Astrocyte of the hippocampus (primary cell): ENCODE results near the gene SPDYE16.
"Not testable (repeated sequence)": the region's sequence is repeated elsewhere in the genome, so short reads cannot be mapped to it uniquely, and the experiment has no call there.

Source experiments
- DNase-seq: peaks from one replicate; pipeline ENCODE4 v3.0.0; 2011; ENCODE audit warnings: low read depth, low spot score

The SPDYE16 gene

DNA sequence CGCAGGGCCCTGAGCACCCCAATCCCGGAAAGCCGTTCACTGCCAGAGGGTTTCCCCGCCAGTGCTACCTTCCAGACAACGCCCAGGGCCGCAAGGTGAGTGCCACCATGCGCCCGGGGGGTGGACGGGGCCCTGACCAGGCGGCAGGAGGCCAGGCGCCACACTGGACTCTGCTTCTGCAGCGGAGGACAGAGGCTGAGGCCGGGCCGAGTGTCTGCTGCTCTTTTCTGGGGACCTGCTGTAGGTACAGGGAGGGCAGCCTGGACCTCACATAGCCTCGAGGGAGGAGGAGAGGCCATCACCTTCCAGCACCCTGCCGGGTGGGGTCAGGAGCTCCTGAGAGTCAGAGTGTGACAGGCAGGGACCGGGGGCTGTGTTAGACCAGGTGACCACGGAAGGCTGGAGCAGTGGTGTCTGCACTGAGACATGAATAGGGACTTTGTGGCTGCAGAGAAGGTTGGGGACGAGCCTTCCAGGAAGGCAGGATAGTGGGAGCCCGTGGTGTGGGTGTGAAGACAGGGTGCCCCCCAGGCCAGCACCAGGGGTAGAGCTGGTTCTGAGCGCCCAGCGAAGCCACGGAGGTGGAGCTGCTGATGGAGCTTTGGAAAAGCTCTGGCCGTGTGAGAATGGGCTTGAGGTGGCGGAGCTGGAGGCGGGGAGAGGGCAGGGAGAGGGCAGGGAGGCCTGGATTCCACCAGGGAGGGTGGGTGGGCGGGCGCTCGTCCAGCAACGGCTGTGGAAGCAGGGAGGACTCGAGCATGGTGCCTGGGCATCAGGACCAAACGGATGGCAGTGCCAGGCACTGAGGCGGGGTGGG is 38.5 kb downstream of the SPDYE16 start:
- DNase-seq, result not testable (repeated sequence)

DNA sequence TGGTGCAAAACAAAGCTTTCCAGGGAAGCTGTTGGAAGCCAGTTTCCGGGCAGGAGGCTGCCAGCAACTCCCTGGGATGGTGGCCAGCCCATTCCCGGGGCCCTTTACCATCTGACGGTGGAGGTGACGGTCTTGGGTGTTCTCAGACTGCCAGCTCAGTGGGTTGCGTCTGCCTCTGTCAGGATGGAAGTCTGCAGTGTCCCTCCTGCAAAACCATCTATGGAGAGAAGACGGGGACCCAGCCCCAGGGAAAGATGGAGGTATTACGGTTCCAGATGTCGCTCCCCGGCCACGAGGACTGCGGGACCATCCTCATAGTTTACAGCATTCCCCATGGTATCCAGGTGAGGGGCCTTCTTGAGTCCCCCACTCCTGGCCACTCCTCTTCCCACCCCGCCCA is 39.9 kb downstream of the SPDYE16 start:
- not testable (repeated sequence) for DNase-seq

DNA sequence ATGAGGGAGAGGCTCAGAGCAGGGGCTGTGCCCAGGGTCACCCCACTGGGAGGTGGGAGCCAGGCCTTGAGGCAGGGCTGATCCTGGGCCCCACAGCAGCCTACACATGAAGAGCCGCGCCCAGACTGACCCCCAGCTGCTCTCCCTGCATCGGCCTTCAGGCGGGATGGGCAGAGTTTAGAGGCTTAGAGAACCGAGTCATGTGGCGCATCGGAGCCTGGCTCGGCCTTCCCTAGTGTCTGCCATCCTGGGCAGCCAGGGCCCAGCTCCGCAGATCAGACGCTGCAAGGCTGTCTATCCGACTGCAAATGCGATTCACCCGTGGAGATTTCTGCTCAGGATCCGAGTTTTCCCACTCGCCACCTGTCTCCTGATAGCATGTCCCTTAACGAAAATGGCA is 40.3 kb downstream of the SPDYE16 start:
- not testable (repeated sequence) for DNase-seq

DNA sequence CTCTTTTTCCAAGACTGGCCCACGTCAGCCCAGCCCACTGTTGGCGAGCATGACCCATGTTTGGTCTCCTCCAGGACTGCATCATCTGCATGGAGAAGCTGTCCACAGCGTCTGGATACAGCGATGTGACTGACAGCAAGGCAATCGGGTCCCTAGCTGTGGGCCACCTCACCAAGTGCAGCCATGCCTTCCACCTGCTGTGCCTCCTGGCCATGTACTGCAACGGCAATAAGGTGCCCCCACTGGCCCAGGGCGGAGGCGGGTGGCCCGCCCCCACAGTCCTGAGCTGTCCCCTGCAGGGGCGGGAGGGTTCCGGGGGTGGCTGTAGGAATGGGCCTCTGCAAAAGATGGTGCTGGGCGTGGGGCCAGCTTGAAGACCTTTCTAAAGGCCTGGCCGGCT is 40.9 kb downstream of the SPDYE16 start:
- not testable (repeated sequence) for DNase-seq

DNA sequence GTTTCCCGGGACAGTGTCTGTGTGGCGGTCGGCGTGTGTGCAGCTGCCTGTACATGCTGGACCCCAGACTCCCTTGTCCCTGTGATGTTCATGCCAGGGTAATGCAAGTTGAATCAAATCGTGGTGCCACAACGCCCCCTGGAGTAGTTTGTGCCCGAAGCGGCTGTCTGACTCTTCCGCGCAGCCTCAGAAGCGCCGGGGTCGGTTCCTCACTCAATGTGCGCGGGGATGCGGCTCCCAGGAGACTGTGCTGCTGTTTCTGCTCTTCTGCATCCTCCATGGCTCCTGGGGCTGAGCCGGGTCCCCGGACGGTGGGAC is 43.2 kb downstream of the SPDYE16 start:
- not testable (repeated sequence) for DNase-seq

DNA sequence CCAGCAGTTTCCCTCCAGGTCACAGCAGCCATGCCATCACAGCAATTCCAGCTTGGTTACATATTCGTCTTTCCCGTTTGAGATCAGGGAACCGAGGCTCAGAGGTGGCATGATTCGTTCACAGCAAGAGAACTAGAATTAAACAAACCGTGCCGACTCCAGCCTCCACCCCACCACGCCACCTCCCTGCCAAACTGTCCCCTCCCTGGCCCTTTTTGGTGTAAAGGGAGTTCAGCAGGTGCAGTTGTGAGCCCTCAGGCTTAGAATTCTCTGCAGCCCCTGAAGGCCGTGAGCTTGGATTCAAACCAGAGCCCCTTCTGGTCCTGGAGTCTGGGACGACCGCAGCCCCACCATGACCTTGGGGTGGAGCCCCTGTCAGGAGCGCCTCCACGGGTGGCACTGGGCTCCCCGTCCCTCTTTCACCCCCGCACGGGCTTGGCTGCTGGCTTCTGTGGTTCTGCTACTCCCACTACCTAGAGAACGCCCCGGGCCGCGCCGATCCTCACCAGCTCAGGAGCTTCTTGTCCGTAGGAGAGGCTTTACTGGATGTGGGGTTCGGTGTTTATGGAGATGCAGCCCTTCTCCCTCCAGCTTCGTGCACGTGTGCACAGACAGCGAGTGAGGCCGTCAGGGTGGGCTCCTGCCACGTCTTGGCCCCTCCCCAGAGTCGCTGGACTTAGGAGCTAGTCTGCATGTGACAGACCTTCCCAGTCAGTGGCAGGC is 43.7 kb downstream of the SPDYE16 start:
- DNase-seq, result not testable (repeated sequence)

DNA sequence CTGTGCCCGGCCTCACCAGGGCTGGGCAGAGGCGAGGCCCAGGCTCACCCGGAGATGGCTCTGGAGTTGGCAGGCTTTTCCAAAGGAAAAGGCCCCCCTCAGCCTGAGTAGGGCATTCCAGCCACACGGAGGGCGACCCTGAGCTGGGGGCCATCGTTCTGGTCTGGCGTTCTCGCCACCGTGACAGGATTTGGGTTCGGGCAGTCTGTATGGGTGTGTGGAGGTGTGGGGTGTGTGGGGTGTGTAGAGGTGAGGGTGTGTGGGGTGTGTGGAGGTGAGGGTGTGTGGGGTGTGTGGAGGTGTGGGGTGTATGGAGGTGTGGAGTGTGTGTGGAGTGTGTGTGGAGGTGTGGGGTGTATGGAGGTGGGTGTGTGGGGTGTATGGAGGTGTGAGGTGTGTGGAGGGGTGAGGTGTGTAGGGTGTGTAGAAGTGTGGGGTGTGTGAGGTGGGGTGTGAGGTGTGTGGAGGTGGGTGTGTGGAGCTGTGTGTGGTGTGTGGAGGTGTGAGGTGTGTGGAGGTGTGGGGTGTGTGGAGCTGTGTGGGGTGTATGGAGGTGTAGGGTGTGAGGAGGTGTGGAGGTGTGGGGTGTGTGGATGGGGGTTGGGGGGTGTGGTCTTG is 44.4 kb downstream of the SPDYE16 start:
- DNase-seq, result not testable (repeated sequence)

DNA sequence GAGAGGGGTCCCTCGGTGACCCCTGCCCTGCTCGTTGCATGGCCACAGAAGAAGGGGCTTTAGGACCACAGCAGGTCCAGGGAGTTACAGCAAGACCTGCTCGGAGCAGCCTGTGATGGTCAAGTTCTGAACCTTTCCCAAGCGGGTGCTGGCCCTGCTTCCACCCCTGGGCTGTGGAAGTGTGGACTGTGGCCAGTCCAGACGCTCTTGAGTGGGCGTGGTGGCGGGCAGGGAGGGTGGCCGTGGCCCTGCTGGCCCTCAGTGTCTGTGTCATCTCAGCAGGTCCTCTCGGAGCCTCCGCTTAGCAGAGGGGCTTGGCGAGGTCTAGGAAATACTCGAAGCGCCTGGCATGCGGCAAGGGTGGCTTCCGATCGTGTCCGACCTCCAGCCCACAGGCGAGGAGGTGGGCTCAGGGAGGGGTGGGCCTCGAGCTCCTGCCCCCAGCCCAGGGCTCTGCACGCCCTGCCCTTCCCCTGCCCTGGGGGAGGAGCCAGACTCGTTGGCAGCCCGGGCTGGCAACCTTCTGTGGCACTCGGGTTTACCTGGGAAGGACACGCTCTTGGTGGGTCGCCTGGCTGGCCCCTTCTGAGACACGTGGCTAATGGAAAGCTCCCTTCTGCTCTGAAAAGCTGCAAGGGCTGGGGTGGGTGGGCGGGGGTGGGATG is 45.0 kb downstream of the SPDYE16 start:
- not testable (repeated sequence) for DNase-seq

DNA sequence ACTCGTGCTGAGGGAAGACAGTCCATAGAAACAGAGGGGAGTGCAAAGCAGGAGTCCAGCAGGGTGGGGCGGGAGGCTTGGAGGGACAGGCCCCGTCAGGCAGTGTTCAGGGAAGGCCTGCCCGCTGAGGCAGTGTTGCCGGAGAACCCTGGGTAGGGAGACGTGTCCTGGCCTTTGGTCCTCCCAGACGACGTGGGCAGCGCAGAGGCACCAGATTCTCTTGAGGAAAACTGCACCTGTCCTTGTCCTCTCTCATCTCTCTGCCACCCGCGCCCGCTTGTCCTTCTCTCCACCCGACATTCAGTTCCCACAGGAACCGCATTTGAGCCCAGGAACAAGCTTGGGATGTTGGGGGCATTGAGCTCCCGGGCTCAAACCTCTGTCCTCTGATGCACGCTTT is 47.4 kb downstream of the SPDYE16 start:
- DNase-seq, result not testable (repeated sequence)

DNA sequence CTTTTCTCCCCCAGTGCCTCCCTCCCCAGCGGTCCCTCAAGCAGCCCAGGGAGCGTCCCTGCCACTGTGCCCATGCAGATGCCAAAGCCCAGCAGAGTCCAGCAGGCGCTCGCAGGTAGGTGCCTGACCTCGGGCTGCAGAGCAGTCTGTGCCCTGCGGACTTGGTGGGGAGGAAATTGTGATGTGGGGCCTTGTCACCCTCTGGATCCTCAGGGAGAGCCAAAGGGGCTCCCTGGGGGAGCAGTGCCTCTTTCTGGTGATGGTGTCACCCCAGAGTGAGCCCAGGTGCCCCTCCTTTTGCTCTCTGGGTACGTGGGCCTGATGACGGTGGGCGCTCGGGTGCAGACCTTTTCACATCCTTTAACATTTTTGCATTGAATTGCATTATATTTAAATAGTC is 51.0 kb downstream of the SPDYE16 start:
- DNase-seq, result not testable (repeated sequence)

DNA sequence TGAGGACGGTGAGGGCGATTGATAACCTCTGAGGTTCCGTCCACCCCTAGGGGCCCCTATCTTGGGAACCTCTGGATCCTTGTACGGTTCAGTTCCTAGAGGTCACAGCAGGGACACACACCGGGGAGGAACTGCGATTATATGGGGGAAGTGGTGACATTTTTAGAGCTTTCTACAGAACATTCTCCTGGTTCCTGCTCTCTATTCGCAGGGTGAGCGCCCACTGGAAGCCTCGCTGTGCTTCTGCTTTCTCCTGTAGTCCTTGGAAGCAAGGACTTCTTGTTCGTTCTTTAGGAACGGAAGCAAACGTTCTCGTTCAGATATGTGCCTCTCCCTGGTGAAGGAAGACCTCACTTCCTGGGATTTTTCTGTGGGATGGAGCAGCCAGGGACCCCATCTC is 55.1 kb downstream of the SPDYE16 start:
- DNase-seq, result not testable (repeated sequence)

DNA sequence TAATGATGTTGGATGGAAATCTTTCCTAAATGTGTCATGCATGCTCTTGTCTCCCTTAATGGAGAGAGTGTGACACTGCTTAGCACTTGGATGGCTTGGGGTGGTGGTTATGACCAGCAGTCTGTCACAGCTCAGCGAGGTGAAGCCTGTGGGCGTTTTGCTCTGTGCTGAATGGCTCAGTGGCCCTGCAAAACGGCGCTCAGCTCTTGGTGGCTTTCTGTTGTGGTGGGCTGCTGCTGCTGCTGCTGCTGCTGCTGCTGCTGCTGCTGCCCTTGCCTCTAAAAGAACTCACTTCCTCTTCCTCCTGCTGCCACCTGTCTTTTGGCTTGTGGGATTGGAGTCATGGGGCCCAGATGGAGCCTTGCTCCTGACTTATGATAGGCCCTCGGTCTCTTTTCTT is 56.5 kb downstream of the SPDYE16 start:
- not testable (repeated sequence) for DNase-seq

DNA sequence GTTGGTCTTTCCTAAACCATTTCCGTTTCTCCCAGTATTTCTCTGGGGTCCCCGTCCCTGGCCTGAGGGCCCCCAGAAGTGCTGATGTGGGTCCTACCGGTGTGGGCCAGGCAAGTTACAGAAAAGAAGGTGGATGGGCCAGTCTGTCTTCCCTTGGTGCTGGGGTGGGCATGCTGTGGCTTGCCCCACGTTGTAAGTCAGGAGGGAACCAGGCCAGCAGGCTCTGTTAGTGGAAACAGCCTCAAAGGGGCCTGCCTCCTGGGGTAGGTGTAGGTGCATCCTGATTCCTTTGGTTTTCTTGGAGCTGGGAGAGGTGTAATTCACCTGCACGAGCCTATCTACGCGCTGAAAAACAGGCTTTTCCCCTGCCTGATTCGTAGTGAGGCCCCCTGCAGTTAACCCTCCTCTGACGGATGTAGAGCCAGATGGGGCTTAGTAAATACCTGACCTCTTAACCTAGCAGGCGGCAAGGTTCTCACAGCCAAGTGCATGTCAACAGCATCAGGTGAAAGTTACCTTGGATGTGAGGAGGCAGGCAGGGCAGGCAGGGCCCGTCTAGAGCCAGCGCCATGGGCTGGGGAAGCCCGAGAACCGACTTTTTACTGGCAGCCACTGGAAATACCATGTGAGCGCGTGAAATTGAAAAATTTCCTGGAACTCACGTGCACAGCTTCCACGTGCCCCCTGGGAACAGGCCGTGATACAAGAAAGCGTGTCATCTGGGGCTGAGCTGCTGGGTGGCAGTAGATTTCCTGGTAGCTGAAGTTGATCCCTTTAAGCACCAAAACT is 57.1 kb downstream of the SPDYE16 start:
- not testable (repeated sequence) for DNase-seq

DNA sequence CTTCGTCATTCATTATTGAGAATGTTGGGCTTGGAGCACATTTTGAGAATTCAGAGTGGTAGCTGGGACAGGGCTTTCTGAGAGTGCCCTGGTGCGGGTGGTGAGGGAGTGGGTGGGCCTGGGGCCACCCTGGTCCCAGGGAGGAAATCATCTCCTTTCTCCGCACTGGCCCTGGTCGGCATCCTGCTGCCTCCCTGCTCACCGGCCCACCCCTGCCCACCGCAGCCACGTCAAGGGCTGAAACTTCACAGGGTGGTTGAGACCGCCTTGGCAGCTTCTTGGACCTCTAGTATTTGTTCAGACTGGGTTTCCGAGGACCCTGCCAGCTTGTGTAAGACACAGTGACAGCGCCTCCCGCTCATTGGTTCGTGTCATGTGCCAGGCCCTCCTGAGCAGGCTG is 58.6 kb downstream of the SPDYE16 start:
- not testable (repeated sequence) for DNase-seq

DNA sequence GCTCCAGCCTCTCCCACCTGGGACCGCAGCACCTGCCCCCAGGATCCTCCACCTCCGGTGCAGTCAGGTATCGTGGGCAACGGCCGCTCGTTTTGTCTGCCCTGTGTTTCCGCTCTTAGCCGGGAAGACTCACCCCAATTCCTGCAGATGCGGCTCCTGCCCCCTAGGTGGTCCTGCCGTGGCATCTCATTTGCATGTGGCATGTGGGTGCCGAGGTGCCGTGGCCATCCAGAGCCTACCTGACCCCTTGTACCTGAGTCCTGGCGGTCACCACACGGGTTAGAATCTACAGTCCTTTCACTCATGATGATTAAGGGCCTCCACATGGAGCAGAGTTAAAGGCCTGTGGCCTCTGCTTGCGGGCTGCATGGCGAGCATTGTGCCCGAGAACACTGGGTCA is 60.0 kb downstream of the SPDYE16 start:
- not testable (repeated sequence) for DNase-seq

DNA sequence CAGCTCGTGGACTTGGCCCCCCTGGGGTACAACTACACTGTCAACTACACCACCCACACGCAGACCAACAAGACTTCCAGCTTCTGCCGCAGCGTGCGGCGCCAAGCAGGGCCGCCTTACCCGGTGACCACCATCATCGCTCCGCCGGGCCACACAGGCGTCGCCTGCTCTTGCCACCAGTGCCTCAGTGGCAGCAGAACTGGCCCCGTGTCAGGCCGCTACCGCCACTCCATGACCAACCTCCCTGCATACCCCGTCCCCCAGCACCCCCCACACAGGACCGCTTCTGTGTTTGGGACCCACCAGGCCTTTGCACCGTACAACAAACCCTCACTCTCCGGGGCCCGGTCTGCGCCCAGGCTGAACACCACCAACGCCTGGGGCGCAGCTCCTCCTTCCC is 60.4 kb downstream of the SPDYE16 start:
- not testable (repeated sequence) for DNase-seq
